ENCODE results near the gene PGA5. TPM values are rescaled to one million over a fixed set of nuclear protein-coding genes. Genes with fewer than 3 reads are reported as not detected.
A peak's percentile ranks its signal among the peaks of the same experiment; 100 is the strongest.

Gene PGA5
- total and polyA plus RNA-seq, 2 experiments from 2014 or later: 0.45 to 0.52 TPM

- no peaks in the 10 kb centered on the region for H3K4me1 ChIP-seq (ENCODE audit: insufficient read depth)
- Mint-ChIP-seq H3K27ac (no peak overlapping the region), H3K4me3 (no peak overlapping the region), H3K36me3 (ENCODE audit: low read depth) (peaks cover 5% of the 10 kb centered on the region; the same call in 1 of the 3 replicates), H3K27me3 (ENCODE audit: insufficient read depth, low read depth, poor library complexity) (peaks cover 2% of the 10 kb centered on the region), H3K9me3 (no peaks in the 10 kb centered on the region), H3K4me1 (no peaks in the 10 kb centered on the region; the same call in 2 of the 3 replicates)
- H3K27me3 ChIP-seq (ENCODE audit: insufficient read depth): no peaks in the 10 kb centered on the region
- H3K27ac ChIP-seq (ENCODE audit: low read depth): no peak overlapping the region
- no peaks in the 10 kb centered on the region for H3K36me3 ChIP-seq (ENCODE audit: insufficient read depth)
- TF ChIP-seq ZNF114 (CRISPR knock-in tag; IDR thresholded peaks at IDR 0.05) (no peak), STAT1 (IDR thresholded peaks at IDR 0.05; ENCODE audit: unreplicated experiment) (no peak), EZH2 (IDR thresholded peaks at IDR 0.05; ENCODE audit: low read depth, unreplicated experiment) (no peak), ZNF331 (CRISPR knock-in tag; IDR thresholded peaks at IDR 0.05; ENCODE audit: low read depth) (no peak), EZH2phosphoT487 (IDR thresholded peaks at IDR 0.05; ENCODE audit: unreplicated experiment) (no peak), JUNB (IDR thresholded peaks at IDR 0.05; ENCODE audit: unreplicated experiment) (no peak), ZNF462 (CRISPR knock-in tag; IDR thresholded peaks at IDR 0.05) (peak; percentile 64), POLR2AphosphoS5 (IDR thresholded peaks at IDR 0.05; ENCODE audit: low read depth) (no peak), NANOG (IDR thresholded peaks at IDR 0.05; ENCODE audit: borderline replicate concordance) (no peak), REST (IDR thresholded peaks at IDR 0.05; ENCODE audit: unreplicated experiment) (no peak)
- TF ChIP-seq, protein P1, sequence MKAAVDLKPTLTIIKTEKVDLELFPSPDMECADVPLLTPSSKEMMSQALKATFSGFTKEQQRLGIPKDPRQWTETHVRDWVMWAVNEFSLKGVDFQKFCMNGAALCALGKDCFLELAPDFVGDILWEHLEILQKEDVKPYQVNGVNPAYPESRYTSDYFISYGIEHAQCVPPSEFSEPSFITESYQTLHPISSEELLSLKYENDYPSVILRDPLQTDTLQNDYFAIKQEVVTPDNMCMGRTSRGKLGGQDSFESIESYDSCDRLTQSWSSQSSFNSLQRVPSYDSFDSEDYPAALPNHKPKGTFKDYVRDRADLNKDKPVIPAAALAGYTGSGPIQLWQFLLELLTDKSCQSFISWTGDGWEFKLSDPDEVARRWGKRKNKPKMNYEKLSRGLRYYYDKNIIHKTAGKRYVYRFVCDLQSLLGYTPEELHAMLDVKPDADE (IDR thresholded peaks at IDR 0.05): no peak
- TF ChIP-seq, protein P2, sequence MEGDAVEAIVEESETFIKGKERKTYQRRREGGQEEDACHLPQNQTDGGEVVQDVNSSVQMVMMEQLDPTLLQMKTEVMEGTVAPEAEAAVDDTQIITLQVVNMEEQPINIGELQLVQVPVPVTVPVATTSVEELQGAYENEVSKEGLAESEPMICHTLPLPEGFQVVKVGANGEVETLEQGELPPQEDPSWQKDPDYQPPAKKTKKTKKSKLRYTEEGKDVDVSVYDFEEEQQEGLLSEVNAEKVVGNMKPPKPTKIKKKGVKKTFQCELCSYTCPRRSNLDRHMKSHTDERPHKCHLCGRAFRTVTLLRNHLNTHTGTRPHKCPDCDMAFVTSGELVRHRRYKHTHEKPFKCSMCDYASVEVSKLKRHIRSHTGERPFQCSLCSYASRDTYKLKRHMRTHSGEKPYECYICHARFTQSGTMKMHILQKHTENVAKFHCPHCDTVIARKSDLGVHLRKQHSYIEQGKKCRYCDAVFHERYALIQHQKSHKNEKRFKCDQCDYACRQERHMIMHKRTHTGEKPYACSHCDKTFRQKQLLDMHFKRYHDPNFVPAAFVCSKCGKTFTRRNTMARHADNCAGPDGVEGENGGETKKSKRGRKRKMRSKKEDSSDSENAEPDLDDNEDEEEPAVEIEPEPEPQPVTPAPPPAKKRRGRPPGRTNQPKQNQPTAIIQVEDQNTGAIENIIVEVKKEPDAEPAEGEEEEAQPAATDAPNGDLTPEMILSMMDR (conservative IDR thresholded peaks at IDR 0.05; ENCODE audit: low read depth in 2 of 2): peak; percentile 76 to 96
- H4K20me1 ChIP-seq (replicated peaks; ENCODE audit: insufficient read depth): no peaks in the 10 kb centered on the region
- no peak overlapping the region for H3K4me3 ChIP-seq
- H3K9me2 ChIP-seq (ENCODE audit: insufficient read depth): no peaks in the 10 kb centered on the region
- H3K4me2 ChIP-seq: no peak overlapping the region
- no peak overlapping the region for H2AFZ ChIP-seq
- peak; percentile 95 for ATAC-seq
- H3K79me2 ChIP-seq (replicated peaks; ENCODE audit: insufficient read depth): no peaks in the 10 kb centered on the region
- no peaks in the 10 kb centered on the region for H3F3A ChIP-seq (replicated peaks; ENCODE audit: low read depth)
- peak; percentile 87 for DNase-seq (ENCODE audit: low spot score)
Measured at GRCh38 chr11:61254403-61255025, 13.5 kb downstream of the PGA5 start.
